Keratinocyte (primary cell): ENCODE measurements around the gene HSD17B13. TPM values are rescaled to one million over a fixed set of nuclear protein-coding genes. Genes with fewer than 3 reads are reported as not detected.

ENCODE experiments used
- DNase-seq: peaks from one replicate; pipeline ENCODE4 v3.0.0-alpha.2; 2011; ENCODE audit warnings: low read depth, missing footprints, low spot score
- FAIRE-seq: peaks from 2 replicates; lab custom pipeline; 2011; peaks lifted over from hg19 to GRCh38; lab: Jason Lieb, UNC
- H2AFZ ChIP-seq: 2 replicates; pipeline ENCODE4 v1.6.0; 2012; ENCODE audit warnings: low read length, control low read depth, inconsistent platforms; ENCODE audit not compliant: control insufficient read depth
- H3K27ac ChIP-seq: 2 replicates; pipeline ENCODE4 v1.5.1; 2011; ENCODE audit warnings: low read length; ENCODE audit not compliant: control insufficient read depth, insufficient read depth
- H3K27me3 ChIP-seq: 3 replicates; pipeline ENCODE4 v1.6.0; 2011; ENCODE audit warnings: low read length; ENCODE audit not compliant: control insufficient read depth, insufficient read depth; ENCODE audit errors: extremely low read depth
- H3K36me3 ChIP-seq, 2 experiments: 2 replicates in 1 of 2; 3 replicates in 1 of 2; pipeline ENCODE4 v1.5.1; 2011; ENCODE audit warnings: low read length in 2 of 2, mild to moderate bottlenecking in 1 of 2; ENCODE audit not compliant: control insufficient read depth in 2 of 2, insufficient read depth in 2 of 2; ENCODE audit errors: extremely low read depth in 1 of 2
- H3K4me1 ChIP-seq: 3 replicates; pipeline ENCODE4 v1.5.1; 2011; ENCODE audit warnings: low read length; ENCODE audit not compliant: control insufficient read depth, insufficient read depth; ENCODE audit errors: extremely low read depth
- H3K4me2 ChIP-seq: 3 replicates; pipeline ENCODE4 v1.6.0; 2011; ENCODE audit warnings: low read depth, low read length; ENCODE audit not compliant: control insufficient read depth, insufficient read depth; ENCODE audit errors: extremely low read depth
- H3K4me3 ChIP-seq, 3 experiments: fragments of 200-600 bp in 1 of 3; sonication (generic) in 1 of 3; 2 replicates in 2 of 3; 3 replicates in 1 of 3; pipeline ENCODE4 v1.5.1; 2011 to 2016; ENCODE audit warnings: low read length in 3 of 3, mild to moderate bottlenecking in 3 of 3, control low read depth in 2 of 3, inconsistent platforms in 1 of 3, low read depth in 1 of 3, mixed read lengths in 1 of 3, mixed run types in 1 of 3, moderate library complexity in 1 of 3; ENCODE audit not compliant: control insufficient read depth in 2 of 3, insufficient read depth in 2 of 3; ENCODE audit errors: extremely low read depth in 1 of 3
- H3K79me2 ChIP-seq: 2 replicates; pipeline ENCODE4 v1.6.0; 2012; ENCODE audit warnings: low read length; ENCODE audit not compliant: control insufficient read depth, insufficient read depth
- H3K9ac ChIP-seq: 3 replicates; pipeline ENCODE4 v1.6.0; 2011; ENCODE audit warnings: low read length; ENCODE audit not compliant: control insufficient read depth, insufficient read depth; ENCODE audit errors: extremely low read depth
- H3K9me1 ChIP-seq: 3 replicates; pipeline ENCODE4 v1.6.0; 2011; ENCODE audit warnings: low read length; ENCODE audit not compliant: control insufficient read depth, insufficient read depth; ENCODE audit errors: extremely low read depth
- H3K9me3 ChIP-seq: 2 replicates; pipeline ENCODE4 v1.5.1; 2012; ENCODE audit warnings: low read depth, low read length; ENCODE audit not compliant: control insufficient read depth
- H4K20me1 ChIP-seq: 3 replicates; pipeline ENCODE4 v1.6.0; 2011; ENCODE audit warnings: low read length; ENCODE audit not compliant: control insufficient read depth, insufficient read depth; ENCODE audit errors: extremely low read depth
- CTCF ChIP-seq, 3 experiments: IDR thresholded peaks in 1 of 3; conservative IDR thresholded peaks in 1 of 3; optimal IDR thresholded peaks in 1 of 3; 2 replicates in 2 of 3; 3 replicates in 1 of 3; pipeline versions ENCODE3 to v1.5.1; 2011; ENCODE audit warnings: low read length in 3 of 3, mild to moderate bottlenecking in 3 of 3, moderate library complexity in 2 of 3, control low read depth in 1 of 3, inconsistent platforms in 1 of 3; ENCODE audit not compliant: insufficient read depth in 2 of 3; ENCODE audit errors: extremely low read depth in 1 of 3
- EZH2 ChIP-seq: IDR thresholded peaks from one replicate; pipeline ENCODE4 v1.6.1; 2012; ENCODE audit warnings: inconsistent platforms, mild to moderate bottlenecking, low read length, moderate library complexity
- dilution Hi-C: fragments of 300-500 bp; cut with MboI; formaldehyde crosslinking; loops from one replicate; pipeline ENCODE4 v1.7.0; 2020; ENCODE audit warnings: low sequenced_read_pairs; ENCODE audit not compliant: extremely low pct_ligation_motif_present
- polyA plus RNA-seq, 5 experiments: library from polyadenylated mRNA; depleted of rRNA in 3 of 5; stranded (reverse) in 3 of 5; stranded (forward) in 1 of 5; unstranded in 1 of 5; fragments of >200 nt; gene quantifications; 1 replicate in 1 of 5; 2 replicates in 3 of 5; 3 replicates in 1 of 5; pipeline versions ENCODE4 v1.2.1 to v1.2.3, GENCODE V29; 2011 to 2012; ENCODE audit warnings: missing spikeins in 2 of 5, low read depth in 1 of 5, low replicate concordance in 1 of 5

Gene HSD17B13
- polyA plus RNA-seq, 1 donor (not counting 4 experiments of a cell fraction or from before 2014, with no cell fraction given), result not detected

- Histone ChIP-seq H3K4me1 (no peaks in the 10 kb centered on the region), H3K36me3 (no peaks in the 10 kb centered on the region), H3K9ac (no peak overlapping the region), H3K27ac (no peak overlapping the region), H3K4me2 (no peak overlapping the region), H3K9me3 (no peaks in the 10 kb centered on the region), H2AFZ (no peak overlapping the region), H3K4me3 (no peak overlapping the region), H4K20me1 (no peaks in the 10 kb centered on the region), H3K27me3 (no peaks in the 10 kb centered on the region), H3K79me2 (no peaks in the 10 kb centered on the region), H3K9me1 (no peaks in the 10 kb centered on the region)
- dilution Hi-C loops, result no loop called here
- no peak for TF ChIP-seq CTCF (optimal IDR thresholded peaks at IDR 0.05 in 1 of 3, IDR thresholded peaks at IDR 0.05 in 1 of 3, conservative IDR thresholded peaks at IDR 0.05 in 1 of 3; ENCODE audit: extremely low read depth in 1 of 3, insufficient read depth in 2 of 3, low read length in 3 of 3)
- TF ChIP-seq EZH2, result no peak
- DNase-seq (no peak), FAIRE-seq (no peak)
Measured at GRCh38 chr4:87281603-87282002, 41.1 kb downstream of the HSD17B13 start.

- peaks cover 3% of the 10 kb centered on the region for H3K27me3 ChIP-seq
- no peak overlapping the region for H3K4me2 ChIP-seq
- dilution Hi-C loops, result no loop called here
- no peaks in the 10 kb centered on the region for H3K36me3 ChIP-seq
- H2AFZ ChIP-seq, result no peak overlapping the region
- DNase-seq (no peak), FAIRE-seq (no peak)
- H4K20me1 ChIP-seq, result no peaks in the 10 kb centered on the region
- no peak overlapping the region for H3K9ac ChIP-seq
- no peak for TF ChIP-seq CTCF (optimal IDR thresholded peaks at IDR 0.05 in 1 of 3, IDR thresholded peaks at IDR 0.05 in 1 of 3, conservative IDR thresholded peaks at IDR 0.05 in 1 of 3; ENCODE audit: extremely low read depth in 1 of 3, insufficient read depth in 2 of 3, low read length in 3 of 3)
- H3K4me3 ChIP-seq, result no peak overlapping the region
- H3K4me1 ChIP-seq, result no peaks in the 10 kb centered on the region
- no peak overlapping the region for H3K27ac ChIP-seq
- H3K9me3 ChIP-seq, result no peaks in the 10 kb centered on the region
- H3K79me2 ChIP-seq, result no peaks in the 10 kb centered on the region
- H3K9me1 ChIP-seq, result no peaks in the 10 kb centered on the region
Measured at GRCh38 chr4:87278335-87278794, 44.3 kb downstream of the HSD17B13 start.
